ENCODE data around the gene ATG9B.
A peak's percentile ranks its signal among the peaks of the same experiment; 100 is the strongest.

The ATG9B gene, protein sequence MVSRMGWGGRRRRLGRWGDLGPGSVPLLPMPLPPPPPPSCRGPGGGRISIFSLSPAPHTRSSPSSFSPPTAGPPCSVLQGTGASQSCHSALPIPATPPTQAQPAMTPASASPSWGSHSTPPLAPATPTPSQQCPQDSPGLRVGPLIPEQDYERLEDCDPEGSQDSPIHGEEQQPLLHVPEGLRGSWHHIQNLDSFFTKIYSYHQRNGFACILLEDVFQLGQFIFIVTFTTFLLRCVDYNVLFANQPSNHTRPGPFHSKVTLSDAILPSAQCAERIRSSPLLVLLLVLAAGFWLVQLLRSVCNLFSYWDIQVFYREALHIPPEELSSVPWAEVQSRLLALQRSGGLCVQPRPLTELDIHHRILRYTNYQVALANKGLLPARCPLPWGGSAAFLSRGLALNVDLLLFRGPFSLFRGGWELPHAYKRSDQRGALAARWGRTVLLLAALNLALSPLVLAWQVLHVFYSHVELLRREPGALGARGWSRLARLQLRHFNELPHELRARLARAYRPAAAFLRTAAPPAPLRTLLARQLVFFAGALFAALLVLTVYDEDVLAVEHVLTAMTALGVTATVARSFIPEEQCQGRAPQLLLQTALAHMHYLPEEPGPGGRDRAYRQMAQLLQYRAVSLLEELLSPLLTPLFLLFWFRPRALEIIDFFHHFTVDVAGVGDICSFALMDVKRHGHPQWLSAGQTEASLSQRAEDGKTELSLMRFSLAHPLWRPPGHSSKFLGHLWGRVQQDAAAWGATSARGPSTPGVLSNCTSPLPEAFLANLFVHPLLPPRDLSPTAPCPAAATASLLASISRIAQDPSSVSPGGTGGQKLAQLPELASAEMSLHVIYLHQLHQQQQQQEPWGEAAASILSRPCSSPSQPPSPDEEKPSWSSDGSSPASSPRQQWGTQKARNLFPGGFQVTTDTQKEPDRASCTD

DNA sequence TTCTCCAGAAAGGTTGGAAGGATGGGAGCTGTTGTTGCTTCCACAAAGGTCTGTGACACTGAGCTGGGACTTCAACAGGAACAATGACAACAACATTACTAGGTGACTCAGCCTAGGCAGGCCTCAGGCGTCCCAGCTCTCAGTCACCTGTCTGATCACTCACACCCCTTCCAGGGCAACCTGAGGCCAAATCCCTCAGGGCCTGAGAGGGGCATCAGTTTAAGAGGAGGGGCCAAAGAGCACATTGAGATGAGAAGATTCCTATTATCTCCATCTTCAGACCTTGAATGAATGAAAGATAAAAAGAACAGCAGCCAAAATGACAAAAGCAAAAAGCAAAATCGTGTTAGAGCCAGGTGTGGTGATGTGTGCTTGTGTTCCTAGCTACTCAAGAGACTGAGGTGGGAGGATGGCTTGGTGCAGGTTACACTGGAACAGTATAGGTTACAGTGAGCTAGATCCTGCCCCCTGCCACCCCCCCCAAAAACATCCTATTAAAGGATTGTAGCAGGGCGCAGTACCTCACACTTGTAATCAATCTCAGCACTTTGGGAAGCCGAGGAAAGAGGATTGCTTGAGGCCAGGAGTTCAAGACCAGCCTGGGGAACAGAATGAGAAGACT is at the start of gene ATG9B:
TSS of gene ATG9B (minus strand) at position 60 of the 622 bp plus-strand sequence. CDS start 71 bp downstream, outside the sequence.
- Histone ChIP-seq H3K4me1 (ENCODE audit: control insufficient read depth, insufficient read depth, low read length) (no peaks in the 10 kb centered on the region), H3K9me3 (ENCODE audit: control insufficient read depth, insufficient read depth, low read depth, low read length) (no peaks in the 10 kb centered on the region), H3K4me3 (ENCODE audit: low read depth, low read length) (no peak within 1 kb of the TSS), H3K36me3 (ENCODE audit: control insufficient read depth in 2 of 2, insufficient read depth in 1 of 2, low read length in 2 of 2) (no peaks in the 10 kb centered on the region), H3K27ac (ENCODE audit: extremely low read depth, low read depth, low read length) (no peak within 1 kb of the TSS)
- CTCF ChIA-PET: interaction anchor here (0.7 to 5.6 kb wide), 3 partner anchors 13 to 61 kb away, joined by 3 to 22 read pairs (median 3); no protein-coding TSS in a partner anchor
- POLR2A ChIA-PET: interaction anchor here (0.6 kb wide), 1 partner anchor 22 kb away, joined by 3 read pairs; no protein-coding TSS in a partner anchor
- peak; percentile 60; the same call in 1 of the 2 replicates for TF ChIP-seq SCRT2 (tag by site-specific recombination; IDR thresholded peaks at IDR 0.05)
- TF ChIP-seq, protein P1, sequence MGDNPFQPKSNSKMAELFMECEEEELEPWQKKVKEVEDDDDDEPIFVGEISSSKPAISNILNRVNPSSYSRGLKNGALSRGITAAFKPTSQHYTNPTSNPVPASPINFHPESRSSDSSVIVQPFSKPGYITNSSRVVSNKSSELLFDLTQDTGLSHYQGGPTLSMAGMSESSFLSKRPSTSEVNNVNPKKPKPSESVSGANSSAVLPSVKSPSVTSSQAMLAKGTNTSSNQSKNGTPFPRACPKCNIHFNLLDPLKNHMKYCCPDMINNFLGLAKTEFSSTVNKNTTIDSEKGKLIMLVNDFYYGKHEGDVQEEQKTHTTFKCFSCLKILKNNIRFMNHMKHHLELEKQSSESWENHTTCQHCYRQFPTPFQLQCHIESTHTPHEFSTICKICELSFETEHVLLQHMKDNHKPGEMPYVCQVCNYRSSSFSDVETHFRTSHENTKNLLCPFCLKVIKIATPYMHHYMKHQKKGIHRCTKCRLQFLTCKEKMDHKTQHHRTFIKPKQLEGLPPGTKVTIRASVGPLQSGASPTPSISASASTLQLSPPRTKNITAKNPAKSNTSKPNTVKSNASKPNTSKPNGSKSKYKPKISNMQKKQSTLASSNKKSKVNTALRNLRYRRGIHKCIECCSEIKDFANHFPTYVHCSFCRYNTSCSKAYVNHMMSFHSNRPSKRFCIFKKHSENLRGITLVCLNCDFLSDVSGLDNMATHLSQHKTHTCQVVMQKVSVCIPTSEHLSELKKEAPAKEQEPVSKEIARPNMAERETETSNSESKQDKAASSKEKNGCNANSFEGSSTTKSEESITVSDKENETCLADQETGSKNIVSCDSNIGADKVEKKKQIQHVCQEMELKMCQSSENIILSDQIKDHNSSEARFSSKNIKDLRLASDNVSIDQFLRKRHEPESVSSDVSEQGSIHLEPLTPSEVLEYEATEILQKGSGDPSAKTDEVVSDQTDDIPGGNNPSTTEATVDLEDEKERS (tag by site-specific recombination; IDR thresholded peaks at IDR 0.05): no peak
- TF ChIP-seq, protein P2, sequence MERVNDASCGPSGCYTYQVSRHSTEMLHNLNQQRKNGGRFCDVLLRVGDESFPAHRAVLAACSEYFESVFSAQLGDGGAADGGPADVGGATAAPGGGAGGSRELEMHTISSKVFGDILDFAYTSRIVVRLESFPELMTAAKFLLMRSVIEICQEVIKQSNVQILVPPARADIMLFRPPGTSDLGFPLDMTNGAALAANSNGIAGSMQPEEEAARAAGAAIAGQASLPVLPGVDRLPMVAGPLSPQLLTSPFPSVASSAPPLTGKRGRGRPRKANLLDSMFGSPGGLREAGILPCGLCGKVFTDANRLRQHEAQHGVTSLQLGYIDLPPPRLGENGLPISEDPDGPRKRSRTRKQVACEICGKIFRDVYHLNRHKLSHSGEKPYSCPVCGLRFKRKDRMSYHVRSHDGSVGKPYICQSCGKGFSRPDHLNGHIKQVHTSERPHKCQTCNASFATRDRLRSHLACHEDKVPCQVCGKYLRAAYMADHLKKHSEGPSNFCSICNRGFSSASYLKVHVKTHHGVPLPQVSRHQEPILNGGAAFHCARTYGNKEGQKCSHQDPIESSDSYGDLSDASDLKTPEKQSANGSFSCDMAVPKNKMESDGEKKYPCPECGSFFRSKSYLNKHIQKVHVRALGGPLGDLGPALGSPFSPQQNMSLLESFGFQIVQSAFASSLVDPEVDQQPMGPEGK (tag by site-specific recombination; IDR thresholded peaks at IDR 0.05): no peak

DNA sequence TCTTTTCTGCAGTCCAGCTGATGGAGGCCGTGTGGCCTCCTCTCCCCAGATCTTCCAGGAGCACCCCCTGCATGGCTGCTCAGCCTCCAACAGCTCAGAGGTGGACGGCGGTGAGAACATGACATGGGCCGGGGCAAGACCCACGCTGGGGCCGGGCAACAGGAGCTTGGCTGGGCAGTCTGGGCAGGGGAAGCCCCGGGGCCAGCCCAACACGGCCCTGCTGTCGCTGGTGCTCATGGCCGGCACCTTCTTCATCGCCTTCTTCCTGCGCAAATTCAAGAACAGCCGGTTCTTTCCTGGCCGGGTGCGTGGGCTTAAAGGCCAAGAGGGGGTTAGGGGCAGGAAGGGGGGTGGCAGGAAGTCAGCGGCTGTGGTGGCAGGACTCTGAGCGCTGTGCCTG is 49.7 kb upstream of the ATG9B start:
- POLR2A ChIA-PET: interaction anchor here (0.6 to 3.3 kb wide), 4 partner anchors 11 to 37 kb away, joined by 4 to 7 read pairs (median 6); no protein-coding TSS in a partner anchor
- CTCF ChIA-PET: no interaction called here
- H3K27ac ChIP-seq (ENCODE audit: extremely low read depth, low read depth, low read length): no peak overlapping the region
- no peaks in the 10 kb centered on the region for H3K4me1 ChIP-seq (ENCODE audit: control insufficient read depth, insufficient read depth, low read length)
- no peak overlapping the region for H3K4me3 ChIP-seq (ENCODE audit: low read depth, low read length)
- no peaks in the 10 kb centered on the region for H3K9me3 ChIP-seq (ENCODE audit: control insufficient read depth, insufficient read depth, low read depth, low read length)
- peaks cover 15 to 88% of the 10 kb centered on the region in 2 experiments; a peak in 2 of 3 replicates for H3K36me3 ChIP-seq (ENCODE audit: control insufficient read depth in 2 of 2, insufficient read depth in 1 of 2, low read length in 2 of 2)
- TF ChIP-seq ZNF510 (tag by site-specific recombination; IDR thresholded peaks at IDR 0.05; ENCODE audit: insufficient replicate concordance) (no peak), ZNF549 (tag by site-specific recombination; IDR thresholded peaks at IDR 0.05) (no peak), ZNF558 (tag by site-specific recombination; IDR thresholded peaks at IDR 0.05) (no peak), ZNF658 (tag by site-specific recombination; IDR thresholded peaks at IDR 0.05) (no peak), ZNF169 (tag by site-specific recombination; IDR thresholded peaks at IDR 0.05) (no peak), ZNF664 (tag by site-specific recombination; IDR thresholded peaks at IDR 0.05) (no peak)
- TF ChIP-seq, protein P3, sequence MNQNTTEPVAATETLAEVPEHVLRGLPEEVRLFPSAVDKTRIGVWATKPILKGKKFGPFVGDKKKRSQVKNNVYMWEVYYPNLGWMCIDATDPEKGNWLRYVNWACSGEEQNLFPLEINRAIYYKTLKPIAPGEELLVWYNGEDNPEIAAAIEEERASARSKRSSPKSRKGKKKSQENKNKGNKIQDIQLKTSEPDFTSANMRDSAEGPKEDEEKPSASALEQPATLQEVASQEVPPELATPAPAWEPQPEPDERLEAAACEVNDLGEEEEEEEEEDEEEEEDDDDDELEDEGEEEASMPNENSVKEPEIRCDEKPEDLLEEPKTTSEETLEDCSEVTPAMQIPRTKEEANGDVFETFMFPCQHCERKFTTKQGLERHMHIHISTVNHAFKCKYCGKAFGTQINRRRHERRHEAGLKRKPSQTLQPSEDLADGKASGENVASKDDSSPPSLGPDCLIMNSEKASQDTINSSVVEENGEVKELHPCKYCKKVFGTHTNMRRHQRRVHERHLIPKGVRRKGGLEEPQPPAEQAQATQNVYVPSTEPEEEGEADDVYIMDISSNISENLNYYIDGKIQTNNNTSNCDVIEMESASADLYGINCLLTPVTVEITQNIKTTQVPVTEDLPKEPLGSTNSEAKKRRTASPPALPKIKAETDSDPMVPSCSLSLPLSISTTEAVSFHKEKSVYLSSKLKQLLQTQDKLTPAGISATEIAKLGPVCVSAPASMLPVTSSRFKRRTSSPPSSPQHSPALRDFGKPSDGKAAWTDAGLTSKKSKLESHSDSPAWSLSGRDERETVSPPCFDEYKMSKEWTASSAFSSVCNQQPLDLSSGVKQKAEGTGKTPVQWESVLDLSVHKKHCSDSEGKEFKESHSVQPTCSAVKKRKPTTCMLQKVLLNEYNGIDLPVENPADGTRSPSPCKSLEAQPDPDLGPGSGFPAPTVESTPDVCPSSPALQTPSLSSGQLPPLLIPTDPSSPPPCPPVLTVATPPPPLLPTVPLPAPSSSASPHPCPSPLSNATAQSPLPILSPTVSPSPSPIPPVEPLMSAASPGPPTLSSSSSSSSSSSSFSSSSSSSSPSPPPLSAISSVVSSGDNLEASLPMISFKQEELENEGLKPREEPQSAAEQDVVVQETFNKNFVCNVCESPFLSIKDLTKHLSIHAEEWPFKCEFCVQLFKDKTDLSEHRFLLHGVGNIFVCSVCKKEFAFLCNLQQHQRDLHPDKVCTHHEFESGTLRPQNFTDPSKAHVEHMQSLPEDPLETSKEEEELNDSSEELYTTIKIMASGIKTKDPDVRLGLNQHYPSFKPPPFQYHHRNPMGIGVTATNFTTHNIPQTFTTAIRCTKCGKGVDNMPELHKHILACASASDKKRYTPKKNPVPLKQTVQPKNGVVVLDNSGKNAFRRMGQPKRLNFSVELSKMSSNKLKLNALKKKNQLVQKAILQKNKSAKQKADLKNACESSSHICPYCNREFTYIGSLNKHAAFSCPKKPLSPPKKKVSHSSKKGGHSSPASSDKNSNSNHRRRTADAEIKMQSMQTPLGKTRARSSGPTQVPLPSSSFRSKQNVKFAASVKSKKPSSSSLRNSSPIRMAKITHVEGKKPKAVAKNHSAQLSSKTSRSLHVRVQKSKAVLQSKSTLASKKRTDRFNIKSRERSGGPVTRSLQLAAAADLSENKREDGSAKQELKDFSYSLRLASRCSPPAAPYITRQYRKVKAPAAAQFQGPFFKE (tag by site-specific recombination; IDR thresholded peaks at IDR 0.05; ENCODE audit: borderline replicate concordance): no peak

Data from HEK293 (cell line).